Testis (tissue), 2 donors: Measurements from ENCODE around the gene CCNY.

ENCODE experiments used
- POLR2A ChIP-seq: fragments of 450-650 bp; IDR thresholded peaks from one replicate; pipeline ENCODE4 v1.6.1; 2017; ENCODE audit warnings: antibody characterized with exemption, mild to moderate bottlenecking, moderate library complexity
- TF ChIP-seq, protein P1 (sequence below), 3 experiments: fragments of 450-650 bp in 2 of 3; fragments of 200-600 bp in 1 of 3; sonication (generic) in 1 of 3; IDR thresholded peaks; one replicate each; pipeline ENCODE4 v1.5.1; 2016 to 2019; ENCODE audit warnings: antibody characterized with exemption in 3 of 3, mild to moderate bottlenecking in 2 of 3, moderate library complexity in 1 of 3

DNA sequence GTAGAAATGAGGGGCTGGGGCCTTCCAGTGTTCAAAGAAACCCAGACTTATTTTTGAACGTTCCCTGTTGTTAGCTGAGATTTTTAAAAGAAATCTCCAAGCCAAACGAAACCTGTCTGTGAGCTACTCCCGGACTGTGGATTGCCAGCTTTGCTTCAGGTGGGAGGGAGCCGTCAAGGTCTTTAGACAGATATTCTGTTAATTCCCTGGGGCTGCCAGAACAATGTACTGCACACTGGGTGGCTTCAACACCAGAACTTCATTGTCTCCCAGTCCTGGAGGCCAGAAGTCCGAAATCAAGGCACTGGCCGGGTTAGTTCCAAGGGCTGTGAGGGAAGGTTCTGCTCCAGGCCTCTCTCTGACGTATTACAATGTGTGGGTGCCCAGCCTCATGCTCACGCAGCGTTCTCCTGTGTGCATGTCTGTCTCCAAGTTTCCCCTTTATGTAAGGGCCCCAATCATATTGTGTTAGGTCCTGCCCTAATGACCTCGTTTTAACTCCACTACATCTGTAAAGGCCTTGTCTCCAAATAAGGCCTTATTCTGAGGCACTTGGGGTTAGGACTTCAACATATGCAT, 208.9 kb downstream of the CCNY start:
- TF ChIP-seq, protein P1, sequence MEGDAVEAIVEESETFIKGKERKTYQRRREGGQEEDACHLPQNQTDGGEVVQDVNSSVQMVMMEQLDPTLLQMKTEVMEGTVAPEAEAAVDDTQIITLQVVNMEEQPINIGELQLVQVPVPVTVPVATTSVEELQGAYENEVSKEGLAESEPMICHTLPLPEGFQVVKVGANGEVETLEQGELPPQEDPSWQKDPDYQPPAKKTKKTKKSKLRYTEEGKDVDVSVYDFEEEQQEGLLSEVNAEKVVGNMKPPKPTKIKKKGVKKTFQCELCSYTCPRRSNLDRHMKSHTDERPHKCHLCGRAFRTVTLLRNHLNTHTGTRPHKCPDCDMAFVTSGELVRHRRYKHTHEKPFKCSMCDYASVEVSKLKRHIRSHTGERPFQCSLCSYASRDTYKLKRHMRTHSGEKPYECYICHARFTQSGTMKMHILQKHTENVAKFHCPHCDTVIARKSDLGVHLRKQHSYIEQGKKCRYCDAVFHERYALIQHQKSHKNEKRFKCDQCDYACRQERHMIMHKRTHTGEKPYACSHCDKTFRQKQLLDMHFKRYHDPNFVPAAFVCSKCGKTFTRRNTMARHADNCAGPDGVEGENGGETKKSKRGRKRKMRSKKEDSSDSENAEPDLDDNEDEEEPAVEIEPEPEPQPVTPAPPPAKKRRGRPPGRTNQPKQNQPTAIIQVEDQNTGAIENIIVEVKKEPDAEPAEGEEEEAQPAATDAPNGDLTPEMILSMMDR (IDR thresholded peaks at IDR 0.05), result no peak
- no peak for TF ChIP-seq POLR2A
